Activated CD4-positive, alpha-beta T cell treated with anti-CD3 and anti-CD28 coated beads, Interleukin-2, amount 50 U/mL, for 24 hours (primary cell): ENCODE results near the gene STRA6.

Source experiments
- DNase-seq, 2 donors: peaks; one replicate each; pipeline ENCODE4 v3.0.0-alpha.2; 2020; ENCODE audit warnings: low read depth in 1 of 2, low spot score in 1 of 2

STRA6 gene

DNA sequence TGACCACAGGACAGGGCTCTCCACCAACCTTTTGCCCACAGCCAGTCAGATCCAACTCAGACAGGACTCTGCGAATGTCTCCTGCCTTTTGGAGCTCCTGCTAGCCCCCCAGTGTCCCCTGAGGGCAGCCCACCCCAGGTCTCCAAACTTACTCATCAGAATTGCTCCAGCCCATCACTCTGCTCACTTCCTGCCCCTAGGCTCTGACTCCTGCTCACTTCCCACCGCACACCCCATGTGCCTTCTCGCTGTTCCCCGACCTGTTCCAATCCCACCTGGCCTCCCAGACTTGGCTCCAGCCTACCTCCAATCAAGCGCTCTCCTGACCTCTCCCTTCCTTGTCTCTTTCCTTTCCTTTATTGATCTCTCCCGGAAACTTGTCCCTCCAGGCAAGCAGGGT lies 5.9 kb upstream of the STRA6 start:
- no peak for DNase-seq

DNA sequence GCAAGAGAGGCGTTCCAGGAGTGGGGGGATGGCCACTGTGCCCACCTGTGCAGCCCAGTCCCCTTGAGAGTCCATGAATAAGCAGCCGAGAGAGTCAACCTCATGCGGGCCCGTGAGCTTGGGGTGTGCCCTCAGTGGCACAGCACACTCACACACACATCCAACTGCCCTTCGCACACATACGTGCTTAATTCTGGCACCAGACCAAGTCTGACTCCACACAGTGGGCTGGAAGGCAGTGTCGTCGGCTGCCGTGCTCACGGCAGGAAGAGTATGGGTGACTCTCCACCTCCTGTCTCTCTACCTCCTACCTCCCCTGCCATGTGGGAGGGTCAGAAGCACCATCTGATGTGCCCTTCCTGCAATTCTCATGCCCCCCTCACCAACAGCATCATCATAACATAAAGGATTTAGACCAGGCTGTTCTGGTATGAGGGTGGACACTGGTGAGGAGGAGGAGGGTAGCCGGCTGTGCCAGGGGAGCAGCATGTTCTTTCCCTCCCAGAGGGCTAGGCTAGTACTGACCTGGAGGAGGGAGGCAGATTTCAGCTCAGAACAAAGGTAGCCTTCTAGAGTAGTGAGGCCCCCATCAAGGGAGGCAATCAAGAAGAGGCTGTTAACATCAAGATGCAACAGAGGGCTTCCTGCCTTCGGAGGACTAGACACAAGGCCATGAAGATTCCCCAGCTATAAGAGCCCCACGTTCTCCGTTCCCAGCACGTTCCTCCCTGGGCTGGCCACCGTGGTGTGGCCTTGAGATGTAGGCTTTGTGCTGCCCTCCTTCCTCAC lies 5.3 kb upstream of the STRA6 start:
- DNase-seq: no peak

DNA sequence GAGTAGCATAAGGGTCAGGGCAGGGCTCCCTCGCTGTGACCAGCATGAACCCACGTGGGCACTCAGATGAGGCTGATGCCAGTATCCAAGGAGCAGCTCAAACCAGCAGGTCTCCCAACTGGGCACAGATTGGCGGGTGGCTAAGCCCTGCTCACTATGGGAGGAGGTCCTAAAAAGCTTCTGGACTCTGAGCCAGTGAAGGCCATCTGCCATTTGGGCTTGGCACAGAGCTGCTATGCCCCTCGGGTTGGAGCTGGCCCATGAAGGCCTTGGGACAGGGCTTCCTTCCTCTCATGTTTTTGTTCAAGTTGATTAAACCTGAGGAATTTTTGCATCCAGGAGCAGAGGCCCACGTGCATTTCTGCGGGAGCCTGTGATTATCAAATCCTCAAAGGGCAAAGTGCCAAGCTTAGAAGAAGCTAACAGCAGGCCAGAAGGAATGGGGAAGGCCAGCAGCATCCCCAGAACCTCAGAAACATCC lies 4.3 kb upstream of the STRA6 start:
- no peak for DNase-seq

DNA sequence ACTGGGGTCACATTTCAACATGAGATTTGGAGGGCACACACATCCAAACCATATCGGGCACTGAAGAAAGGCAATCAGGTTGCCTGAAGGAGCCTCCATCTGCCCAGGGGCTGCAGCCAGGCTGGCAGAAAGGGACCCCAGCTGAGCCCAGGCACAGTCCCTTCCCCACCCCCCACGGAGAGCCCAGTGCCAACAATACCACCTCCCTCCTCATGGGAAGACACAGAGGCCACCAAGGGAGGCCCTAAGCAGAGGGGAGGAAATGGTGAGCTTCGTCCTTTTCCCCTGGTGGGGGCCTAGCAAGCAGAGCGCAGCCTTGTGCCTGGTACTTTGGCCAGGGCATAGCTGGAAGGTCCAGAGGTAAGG lies 3.0 kb upstream of the STRA6 start:
- no peak for DNase-seq

DNA sequence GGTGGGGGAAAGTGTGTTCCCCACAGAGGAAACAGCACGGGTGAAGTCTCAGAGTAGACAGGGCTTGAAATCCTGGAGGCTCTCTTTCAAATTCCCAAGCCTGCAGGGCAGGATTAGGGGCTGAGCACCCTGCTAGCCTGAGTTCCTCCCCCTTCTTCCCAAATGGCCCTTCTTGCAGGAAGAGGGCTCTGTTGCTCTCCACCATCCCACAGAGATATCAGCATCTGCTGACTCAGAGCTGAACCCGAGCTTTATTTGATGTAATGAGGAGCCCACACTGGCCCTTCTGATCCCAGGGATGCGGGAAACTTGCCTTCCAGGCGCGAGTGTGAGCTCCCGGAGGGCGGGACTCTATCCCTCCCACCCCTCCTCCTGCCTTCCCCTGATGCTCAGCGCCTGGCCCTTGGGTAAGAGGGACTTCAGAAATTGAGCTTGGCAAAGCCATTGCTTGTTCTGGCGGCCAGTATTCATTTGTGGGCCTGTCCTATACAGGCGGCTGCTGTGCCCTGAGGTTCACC lies 1.4 kb upstream of the STRA6 start:
- DNase-seq: no peak

DNA sequence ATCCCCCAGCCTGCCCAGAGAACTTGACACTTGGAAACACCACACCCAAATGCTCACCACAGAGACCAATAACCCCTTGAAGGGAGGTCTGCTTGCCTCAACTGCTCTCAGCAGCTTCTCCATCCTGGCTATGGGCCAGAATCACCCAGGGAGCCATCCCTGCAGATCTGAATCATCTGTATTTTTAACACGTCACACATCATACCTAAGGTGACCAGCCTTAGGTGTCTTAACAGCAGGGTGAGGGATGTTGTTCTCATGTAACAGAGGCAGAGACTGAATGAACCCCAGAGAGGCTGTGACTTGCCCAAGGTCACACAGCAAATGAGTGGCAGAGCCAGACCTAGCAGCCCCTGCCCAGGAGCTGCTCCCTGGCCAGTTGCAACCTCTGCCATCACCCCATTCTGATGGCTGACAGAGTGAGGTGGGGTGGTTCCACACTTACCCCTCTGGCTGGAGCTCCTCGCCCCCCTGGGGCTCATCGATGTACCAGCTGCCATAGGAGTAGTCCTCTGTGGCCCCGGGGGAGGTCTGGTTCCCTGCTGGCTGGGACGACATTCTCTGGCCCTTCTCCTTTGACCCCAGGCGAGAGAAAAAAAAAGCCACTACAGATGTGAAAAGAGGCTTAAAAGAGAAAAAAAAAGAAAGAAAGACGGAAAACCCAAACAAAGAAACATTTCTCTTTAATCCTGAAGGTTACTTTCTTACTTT lies 722 bp downstream of the STRA6 start:
- no peak for DNase-seq

DNA sequence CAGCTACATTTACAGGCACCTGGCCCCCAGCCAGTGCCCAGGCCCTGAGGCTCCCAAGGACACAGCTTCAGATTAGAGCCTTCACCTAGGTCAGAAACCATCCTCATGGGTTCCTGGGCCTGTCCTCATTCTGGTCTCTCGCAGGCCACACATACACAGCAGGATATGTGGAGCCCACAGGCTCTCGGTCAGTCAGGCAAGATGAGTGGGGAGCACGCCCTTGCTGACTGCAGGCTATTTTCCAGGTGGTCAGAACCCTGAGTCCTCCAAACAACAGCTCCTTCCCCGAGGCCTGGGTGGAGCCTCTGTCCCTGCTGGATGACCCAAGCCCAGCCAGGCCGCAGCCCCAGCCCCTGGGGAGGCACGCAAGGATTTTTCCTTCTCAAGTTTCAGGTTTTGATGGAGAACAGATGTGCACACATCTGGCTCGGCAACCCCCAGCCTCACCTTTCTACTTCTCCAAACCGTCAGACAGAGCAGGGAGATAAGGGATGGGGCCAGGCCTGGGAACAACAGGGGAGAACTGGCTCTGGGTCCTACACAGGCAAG lies 1.6 kb downstream of the STRA6 start:
- DNase-seq: no peak

DNA sequence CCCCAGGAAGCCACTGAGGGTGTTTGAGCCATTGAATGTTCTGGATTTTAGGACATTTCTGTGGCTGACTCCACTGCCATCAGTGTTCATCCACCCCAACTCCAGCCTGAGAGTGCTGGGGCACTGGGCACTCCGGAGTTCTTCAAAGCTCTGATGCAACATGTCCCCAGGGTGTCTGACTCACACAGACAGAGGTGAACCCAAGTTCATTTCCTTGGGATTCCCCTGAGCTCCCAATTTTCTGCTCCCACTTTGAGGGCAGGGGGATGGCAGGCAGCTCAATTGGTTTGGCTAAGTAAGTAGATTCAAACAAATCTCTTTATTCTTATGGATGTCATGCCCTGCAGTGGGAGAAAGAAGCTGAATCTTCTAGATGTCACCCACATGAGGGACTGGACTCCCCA lies 2.2 kb downstream of the STRA6 start:
- DNase-seq: no peak

DNA sequence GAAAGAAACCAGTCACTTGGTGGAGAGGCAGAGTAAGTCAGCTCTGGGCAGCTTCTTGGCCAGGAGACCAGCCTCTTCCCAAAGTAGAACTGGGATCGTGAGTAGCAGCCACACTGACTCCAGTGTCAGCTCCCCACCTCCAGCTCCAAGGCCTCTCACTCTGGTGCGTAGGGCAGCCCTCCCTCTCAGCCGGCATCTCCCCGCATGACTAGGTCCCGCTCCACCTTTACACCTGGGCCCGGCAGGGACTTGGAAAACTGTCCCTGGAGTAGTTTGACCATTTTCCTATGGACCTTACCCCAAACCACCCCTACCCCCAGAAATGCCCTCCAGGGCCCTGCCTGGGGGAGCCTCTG lies 3.3 kb downstream of the STRA6 start:
- no peak for DNase-seq

DNA sequence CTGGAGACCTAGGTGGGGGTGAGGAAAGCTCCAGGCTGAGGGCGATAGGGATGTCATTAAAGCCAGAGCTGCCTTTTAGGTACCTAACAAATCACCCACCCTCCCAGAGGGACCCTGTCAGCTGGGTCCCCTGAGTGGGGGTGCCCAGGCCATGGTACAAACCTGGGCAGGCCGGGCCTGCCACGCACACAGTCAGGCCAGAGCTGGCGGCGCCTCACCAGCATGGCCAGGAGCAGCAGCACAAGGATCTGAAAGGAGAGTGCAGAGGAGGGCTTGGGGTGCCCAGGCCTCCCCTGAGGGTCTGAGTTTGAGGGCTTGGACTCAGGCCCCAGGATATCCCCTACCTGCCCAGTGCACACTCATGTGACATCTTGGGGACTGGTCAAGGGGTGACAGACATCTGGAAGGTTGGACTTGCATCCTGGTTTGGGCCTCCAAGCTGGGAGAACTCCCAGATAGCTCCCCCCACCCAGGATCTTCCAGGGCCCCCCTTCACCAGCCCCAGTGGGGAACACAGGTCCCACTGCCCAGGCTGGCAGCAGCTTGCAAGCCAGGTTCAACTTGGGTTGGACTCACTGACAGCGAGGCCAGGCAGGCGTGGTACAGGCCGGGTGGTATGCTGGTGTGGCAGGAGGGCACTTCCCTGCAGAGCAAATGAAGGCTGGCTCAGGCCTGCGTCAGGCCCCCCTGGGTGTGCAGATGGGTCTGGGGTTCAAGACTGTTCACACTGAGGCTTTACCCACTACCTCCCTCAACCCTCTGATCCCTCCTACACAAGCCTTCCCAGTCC lies 5.2 kb downstream of the STRA6 start:
- no peak for DNase-seq

DNA sequence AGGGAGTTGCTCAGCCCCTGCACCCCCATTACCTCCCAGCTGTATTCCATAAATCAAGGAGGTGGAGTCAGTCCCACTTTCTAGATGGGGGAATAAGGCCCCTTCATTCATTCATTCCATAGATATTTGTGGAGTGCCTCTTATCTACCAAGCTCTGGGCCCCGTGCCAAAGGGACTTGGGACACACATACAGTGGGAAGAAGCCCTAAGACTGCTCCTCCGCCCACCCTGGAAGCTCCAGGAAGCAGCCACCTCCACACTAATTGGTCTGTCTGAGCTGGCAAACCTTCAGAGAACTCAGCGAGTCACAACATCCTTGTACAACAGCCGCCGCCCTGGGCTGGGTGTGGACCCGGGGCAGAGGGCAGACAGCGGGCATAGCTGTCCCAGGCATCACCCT lies 6.4 kb downstream of the STRA6 start:
- DNase-seq: no peak

DNA sequence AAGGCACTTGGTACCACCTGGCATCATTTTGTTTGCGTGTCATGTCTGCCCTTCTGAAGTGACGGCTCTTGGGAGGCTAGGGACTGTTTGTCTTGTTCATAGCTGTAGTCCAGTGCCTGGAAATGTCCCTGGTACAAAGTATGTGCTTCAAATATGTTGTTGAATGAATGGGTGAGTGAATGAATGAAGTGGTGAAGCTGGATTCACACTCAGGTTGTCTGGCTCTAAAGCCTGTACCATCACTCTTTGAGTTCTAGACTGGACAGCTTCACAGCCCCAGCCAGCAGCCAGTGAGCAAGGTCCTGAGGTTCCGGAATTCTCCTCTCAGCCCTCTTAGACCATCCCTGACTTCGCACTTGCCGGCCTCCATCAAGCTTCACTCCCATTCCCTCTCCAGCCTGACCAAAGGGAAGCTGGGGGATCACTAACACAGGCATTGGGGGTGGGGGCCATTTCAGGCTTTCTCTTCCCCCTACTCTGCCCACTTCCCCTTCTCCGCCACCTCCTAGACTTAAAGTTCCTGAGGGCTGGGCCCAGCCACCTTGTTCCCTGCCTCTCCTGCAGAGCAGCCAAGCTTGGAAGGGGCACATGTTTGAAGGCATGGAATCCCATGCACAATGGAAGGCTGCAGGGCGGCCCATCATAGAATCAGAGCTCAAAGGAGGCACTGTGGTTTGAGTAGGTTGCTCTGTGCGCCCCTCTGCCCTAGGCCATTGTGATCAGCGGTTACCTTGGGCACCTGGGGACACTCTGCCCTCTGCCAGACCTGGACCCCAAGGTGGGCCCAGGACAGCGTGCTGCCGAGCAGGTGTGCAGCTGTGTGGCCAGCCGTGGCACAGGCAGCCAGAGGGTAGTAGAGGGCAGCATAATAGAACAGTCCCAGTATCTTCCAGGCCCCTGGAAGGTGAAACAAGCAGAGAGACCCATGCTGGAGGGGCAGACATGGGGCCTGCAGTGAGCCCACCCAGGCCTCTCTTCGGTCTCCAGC lies 7.7 kb downstream of the STRA6 start:
- DNase-seq: no peak

DNA sequence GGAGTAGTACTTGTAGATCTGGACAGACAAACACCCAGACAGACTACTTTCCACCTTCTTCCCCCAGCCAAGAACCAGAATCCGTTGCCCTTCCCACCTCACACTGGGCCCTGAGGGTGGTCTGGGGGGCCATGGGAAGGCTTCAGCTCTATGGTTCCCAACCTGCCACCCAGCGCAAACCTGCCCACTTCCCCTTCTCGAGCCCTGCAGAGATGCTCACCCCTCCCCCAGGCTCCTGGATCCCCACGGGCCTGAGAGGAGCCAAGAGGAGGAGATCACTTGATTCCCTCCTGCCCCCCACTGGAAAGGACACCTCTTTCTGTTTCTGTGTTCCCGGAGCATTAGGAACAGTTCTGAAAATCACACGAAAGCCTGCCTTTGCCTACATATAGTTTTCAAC lies 8.7 kb downstream of the STRA6 start:
- DNase-seq: no peak

DNA sequence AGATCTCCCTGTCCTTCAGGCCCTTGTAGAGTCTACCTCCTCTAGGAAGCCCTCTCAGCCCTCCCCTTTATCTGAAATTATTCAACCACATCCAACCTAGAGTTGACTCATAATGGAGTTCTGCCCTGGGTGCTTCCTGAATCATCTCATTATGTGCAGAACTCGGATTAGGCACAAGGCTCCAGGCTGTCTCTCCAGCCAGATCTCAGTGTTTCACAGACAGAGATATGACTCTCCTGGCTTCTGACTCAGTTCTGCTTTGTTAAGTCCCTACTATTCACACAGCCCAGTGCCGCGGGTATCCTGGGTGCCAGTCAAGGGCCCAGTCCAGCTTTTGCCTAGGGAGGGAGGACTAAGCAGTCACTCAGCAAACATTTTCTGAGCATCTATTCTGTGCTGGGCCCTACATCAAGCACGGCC lies 9.3 kb downstream of the STRA6 start:
- no peak for DNase-seq

DNA sequence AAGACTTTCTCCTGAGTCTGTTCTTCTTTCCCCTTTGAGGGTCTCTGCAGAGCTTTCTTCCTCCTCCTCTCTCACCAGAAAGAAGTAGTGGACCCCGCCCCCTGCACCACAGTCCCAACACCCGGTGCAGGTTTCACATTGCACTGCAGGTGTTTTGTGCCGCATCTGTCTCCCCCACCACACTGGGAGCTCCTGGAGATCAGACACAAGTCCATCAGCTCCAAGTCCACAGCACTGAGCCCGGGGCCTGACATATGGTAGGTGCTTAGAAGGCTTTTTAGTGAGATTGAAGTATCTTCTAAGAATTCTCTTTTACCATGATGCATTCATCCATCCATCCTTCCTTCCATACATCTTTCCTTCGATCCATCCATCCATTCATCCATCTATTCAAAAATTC lies 9.8 kb downstream of the STRA6 start:
- no peak for DNase-seq

DNA sequence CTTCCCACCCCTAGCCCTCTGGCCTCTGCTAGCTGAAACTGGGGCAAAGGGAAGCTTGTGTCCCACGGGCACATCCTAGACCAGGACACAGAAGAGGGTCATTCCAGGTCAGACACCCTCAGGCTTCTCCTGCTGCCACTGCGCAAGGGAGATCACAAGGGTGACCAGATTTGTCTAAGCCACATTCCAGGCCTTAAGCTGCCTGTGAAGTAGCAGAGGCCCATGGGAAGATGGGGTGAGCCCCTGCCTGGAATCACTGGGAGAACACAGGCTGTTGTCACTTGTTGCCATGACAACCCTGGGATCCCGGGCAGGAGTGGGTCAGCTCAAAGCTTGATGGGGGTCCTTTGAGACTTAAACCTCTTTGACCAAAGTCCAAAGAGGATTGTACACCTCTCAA lies 10.8 kb downstream of the STRA6 start:
- no peak for DNase-seq

DNA sequence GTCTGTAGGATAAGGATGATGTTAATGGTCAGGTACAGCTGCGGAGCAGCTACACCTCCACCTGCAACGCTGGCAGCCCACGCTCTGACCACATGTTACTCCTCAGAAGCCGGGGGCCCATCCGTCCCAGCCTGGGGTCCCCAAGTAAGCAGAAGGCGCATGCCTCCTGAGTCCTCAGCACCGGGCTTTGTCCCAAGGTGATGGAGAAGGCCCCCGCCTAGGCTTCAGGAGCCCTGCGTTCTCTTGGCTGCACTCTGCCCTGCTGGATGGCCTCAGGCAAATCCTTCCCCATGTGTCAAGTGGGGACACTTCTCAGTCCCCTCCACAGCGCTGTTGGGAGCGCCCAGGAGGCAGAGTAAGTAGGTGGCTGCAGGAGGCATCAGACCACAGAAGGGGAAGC lies 14.4 kb downstream of the STRA6 start:
- no peak for DNase-seq

DNA sequence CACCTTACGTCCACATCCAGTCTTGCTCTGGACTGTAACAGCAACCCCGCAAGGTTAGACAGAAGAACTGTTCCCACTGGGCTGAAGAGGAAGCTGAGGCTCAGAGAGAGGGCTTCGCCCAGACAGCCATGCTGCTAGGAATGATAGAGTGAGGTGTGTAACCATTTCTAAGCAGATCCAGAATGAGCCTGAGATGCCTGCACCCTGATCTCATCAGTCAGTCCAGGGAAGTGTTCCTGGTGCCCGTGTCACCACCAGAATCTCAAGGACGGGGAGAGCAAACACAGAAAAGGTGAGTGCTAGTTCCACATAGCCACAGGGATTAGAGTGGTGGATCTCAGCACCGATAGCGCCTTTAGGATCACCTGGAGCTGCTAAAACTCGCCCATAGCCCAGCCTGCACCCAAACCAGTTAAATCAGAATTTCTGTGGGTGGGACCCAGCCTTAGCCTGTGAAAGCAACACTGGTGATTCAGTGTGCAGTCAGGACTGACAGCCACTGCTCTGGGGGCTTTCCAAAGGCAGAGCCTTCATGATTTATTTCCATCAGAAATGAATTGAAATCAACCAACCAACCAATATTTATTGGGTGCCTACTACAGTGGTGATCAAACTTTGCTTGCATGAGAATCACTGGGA lies 16.8 kb downstream of the STRA6 start:
- no peak for DNase-seq

DNA sequence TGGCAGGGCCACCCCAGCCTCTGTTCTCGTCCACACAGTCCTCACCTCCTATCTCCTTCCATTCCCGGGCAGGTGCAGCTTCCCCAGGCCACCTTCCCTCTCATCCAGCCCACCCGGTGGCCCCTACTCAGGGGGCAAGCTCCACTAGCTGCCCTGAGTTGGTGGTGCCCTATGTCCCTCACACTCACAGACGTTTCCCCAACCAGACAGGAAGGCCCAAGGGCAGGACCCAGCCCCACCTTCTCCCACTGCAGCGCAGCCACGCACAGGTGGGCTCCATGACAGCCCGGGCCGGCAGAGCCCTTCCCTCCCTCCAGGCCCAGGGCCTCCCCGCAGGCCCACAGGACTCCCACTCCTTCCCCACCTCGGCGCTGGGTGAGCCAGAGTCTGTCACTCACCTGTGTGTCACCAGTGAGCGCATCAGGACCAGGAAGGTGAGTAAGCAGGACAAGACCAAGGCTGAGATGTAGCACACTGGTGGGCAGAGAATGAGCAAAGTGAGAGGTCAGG lies 17.9 kb downstream of the STRA6 start:
- no peak for DNase-seq

DNA sequence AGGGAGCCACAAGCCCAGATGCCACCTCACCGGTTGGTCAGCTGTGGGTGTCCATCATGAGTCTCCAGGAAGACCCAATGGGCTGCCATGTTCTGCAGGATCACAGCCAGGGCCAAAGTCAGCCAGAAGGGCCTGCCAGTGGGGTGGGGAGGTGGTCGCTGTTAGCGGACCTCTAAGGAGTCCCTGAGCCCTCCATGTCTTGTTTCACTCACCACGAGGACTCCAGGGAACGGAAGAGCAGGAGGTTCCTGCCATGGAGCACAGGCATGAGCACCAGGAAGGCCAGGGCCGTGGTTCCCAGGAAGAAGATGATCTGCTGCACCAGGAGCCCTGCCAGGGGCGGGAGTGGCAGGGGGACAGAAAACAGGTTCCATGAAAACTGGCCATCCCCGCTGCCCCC lies 20.5 kb downstream of the STRA6 start:
- DNase-seq: no peak
